ENCODE measurements around the gene NOS1AP.

- no peak for TF ChIP-seq CTCF (conservative IDR thresholded peaks at IDR 0.05; ENCODE audit: low read length)
- TF ChIP-seq EZH2phosphoT487 (IDR thresholded peaks at IDR 0.05; ENCODE audit: borderline replicate concordance, low read depth, low read length), result no peak
Measured at GRCh38 chr1:162417650-162418049, 348.2 kb downstream of the NOS1AP start.

Measured in OCI-LY7 (cell line).